ENCODE measurements around the gene ASCL3. TPM values are rescaled to one million over a fixed set of nuclear protein-coding genes. Genes with fewer than 3 reads are reported as not detected.

Gene ASCL3
- total and polyA plus RNA-seq, 2 donors (not counting 1 experiment from before 2014, with no cell fraction given) = not detected

GRCh38 chr11:8956860-8957259 is 14.0 kb upstream of the ASCL3 start:
- POLR2A ChIA-PET = no interaction called here
- H3K36me3 ChIP-seq (replicated peaks in 1 of 2; ENCODE audit: control extremely low read depth in 1 of 2, control insufficient read depth in 1 of 2, extremely low read depth in 1 of 2, insufficient read depth in 2 of 2, low read length in 1 of 2) = peaks cover 0 to 34% of the 10 kb centered on the region in 2 experiments
- H2AFZ ChIP-seq (ENCODE audit: insufficient read depth, low read depth, low read length, poor library complexity, severe bottlenecking) = no peak overlapping the region
- H3K9ac ChIP-seq (ENCODE audit: low read length) = no peak overlapping the region
- no peak overlapping the region for H3K4me2 ChIP-seq (replicated peaks; ENCODE audit: low read depth, low read length, poor library complexity, severe bottlenecking)
- H3K4me1 ChIP-seq (ENCODE audit: control insufficient read depth in 2 of 2, insufficient read depth in 2 of 2, low read length in 2 of 2) = no peaks in the 10 kb centered on the region
- Mint-ChIP-seq H3K27ac (no peak overlapping the region), H3K27me3 (no peaks in the 10 kb centered on the region), H3K4me1 (peaks cover 7% of the 10 kb centered on the region), H3K9me3 (ENCODE audit: insufficient read depth) (no peaks in the 10 kb centered on the region), H3K4me3 (no peak overlapping the region)
- ATAC-seq (ENCODE audit: low read depth) = no peak
- WGBS (ENCODE audit: insufficient coverage) = no CpG with 5 or more reads among the region's 4 CpGs
- no peak overlapping the region for H3K27ac ChIP-seq (ENCODE audit: low read length in 2 of 2)
- H3K9me3 ChIP-seq (ENCODE audit: control extremely low read depth in 1 of 3, control insufficient read depth in 2 of 3, insufficient read depth in 1 of 3, low read length in 2 of 3) = no peaks in the 10 kb centered on the region
- peaks cover 26% of the 10 kb centered on the region for H4K20me1 ChIP-seq (ENCODE audit: control insufficient read depth, insufficient read depth, low read length, poor library complexity, severe bottlenecking)
- H3K4me3 ChIP-seq (ENCODE audit: control extremely low read depth in 1 of 5, extremely low read depth in 1 of 5, insufficient read depth in 1 of 5, low read depth in 2 of 5, low read length in 4 of 5) = no peak overlapping the region
- intact Hi-C loops (cut with micrococcal nuclease) = no loop called here
- CTCF ChIA-PET = interaction anchor here (0.6 to 1.3 kb wide), 2 partner anchors 25 to 42 kb away, joined by 3 to 4 read pairs; no protein-coding TSS in a partner anchor
- no peak for DNase-seq
- H3K27me3 ChIP-seq (replicated peaks in 1 of 4; ENCODE audit: control extremely low read depth in 1 of 4, control insufficient read depth in 3 of 4, insufficient read depth in 4 of 4, low read length in 3 of 4) = no peaks in the 10 kb centered on the region
- no peak for TF ChIP-seq CTCF (IDR thresholded peaks at IDR 0.05)
- no peak for TF ChIP-seq EZH2 (IDR thresholded peaks at IDR 0.05; ENCODE audit: borderline replicate concordance, insufficient read depth, low read depth, low read length, poor library complexity, severe bottlenecking)
- H3K79me2 ChIP-seq (ENCODE audit: control insufficient read depth, insufficient read depth, low read length) = peaks cover 45% of the 10 kb centered on the region

- no peaks in the 10 kb centered on the region for H3K4me1 Mint-ChIP-seq
- Histone ChIP-seq H3K4me2 (replicated peaks; ENCODE audit: low read depth, low read length, poor library complexity, severe bottlenecking) (no peak overlapping the region), H3K9ac (ENCODE audit: low read length) (no peak overlapping the region), H3K9me3 (ENCODE audit: control extremely low read depth in 1 of 3, control insufficient read depth in 2 of 3, insufficient read depth in 1 of 3, low read length in 2 of 3) (no peaks in the 10 kb centered on the region), H3K4me1 (ENCODE audit: control insufficient read depth in 2 of 2, insufficient read depth in 2 of 2, low read length in 2 of 2) (no peaks in the 10 kb centered on the region), H3K36me3 (replicated peaks in 1 of 2; ENCODE audit: control extremely low read depth in 1 of 2, control insufficient read depth in 1 of 2, extremely low read depth in 1 of 2, insufficient read depth in 2 of 2, low read length in 1 of 2) (peaks cover 2 to 49% of the 10 kb centered on the region in 2 experiments), H3K27ac (ENCODE audit: low read length in 2 of 2) (no peak overlapping the region), H3K79me2 (ENCODE audit: control insufficient read depth, insufficient read depth, low read length) (no peaks in the 10 kb centered on the region), H4K20me1 (ENCODE audit: control insufficient read depth, insufficient read depth, low read length, poor library complexity, severe bottlenecking) (peaks cover 9% of the 10 kb centered on the region), H3K4me3 (ENCODE audit: control extremely low read depth in 1 of 5, extremely low read depth in 1 of 5, insufficient read depth in 1 of 5, low read depth in 2 of 5, low read length in 4 of 5) (no peak overlapping the region), H2AFZ (ENCODE audit: insufficient read depth, low read depth, low read length, poor library complexity, severe bottlenecking) (no peak overlapping the region), H3K27me3 (replicated peaks in 1 of 4; ENCODE audit: control extremely low read depth in 1 of 4, control insufficient read depth in 3 of 4, insufficient read depth in 4 of 4, low read length in 3 of 4) (no peaks in the 10 kb centered on the region)
- no peak overlapping the region for H3K27ac Mint-ChIP-seq
- H3K27me3 Mint-ChIP-seq = no peaks in the 10 kb centered on the region
- intact Hi-C loops (cut with micrococcal nuclease) = no loop called here
- ATAC-seq (ENCODE audit: low read depth) = no peak
- no peak for DNase-seq
- H3K9me3 Mint-ChIP-seq (ENCODE audit: insufficient read depth) = no peaks in the 10 kb centered on the region
- ChIA-PET CTCF (interaction anchor here (1.5 to 2.4 kb wide), 2 partner anchors 11 to 15 kb away, joined by 4 to 15 read pairs; partner anchors contain the start of gene TMEM9B), POLR2A (no interaction called here)
- TF ChIP-seq EZH2 (IDR thresholded peaks at IDR 0.05; ENCODE audit: borderline replicate concordance, insufficient read depth, low read depth, low read length, poor library complexity, severe bottlenecking) (no peak), CTCF (IDR thresholded peaks at IDR 0.05) (no peak)
- WGBS (ENCODE audit: insufficient coverage) = no CpG with 5 or more reads among the region's 3 CpGs
- H3K4me3 Mint-ChIP-seq = no peak overlapping the region
Observed at GRCh38 chr11:8948886-8949285, 6.1 kb upstream of the ASCL3 start.
